Mesendoderm (in vitro differentiated cells): ENCODE results near the gene LMLN.

ENCODE experiments used
- DNase-seq: peaks from one replicate; pipeline ENCODE4 v3.0.0; 2013
- H2AK5ac ChIP-seq: 2 replicates; pipeline ENCODE4 v1.6.1; 2013; ENCODE audit warnings: low read length, inconsistent platforms
- H2BK120ac ChIP-seq: 2 replicates; pipeline ENCODE4 v1.6.1; 2013; ENCODE audit warnings: low read depth, mild to moderate bottlenecking, low read length, moderate library complexity, mixed read lengths
- H2BK15ac ChIP-seq: replicated peaks from 2 replicates; pipeline ENCODE4 v1.6.1; 2013; ENCODE audit warnings: low read depth, mild to moderate bottlenecking, moderate library complexity
- H2BK5ac ChIP-seq: 2 replicates; pipeline ENCODE4 v1.6.1; 2013; ENCODE audit warnings: low read length, inconsistent platforms
- H3K18ac ChIP-seq: 2 replicates; pipeline ENCODE4 v1.6.1; 2013; ENCODE audit warnings: mild to moderate bottlenecking, low read length, mixed read lengths
- H3K23ac ChIP-seq: one replicate; pipeline ENCODE4 v1.6.1; 2013; ENCODE audit warnings: low read length
- H3K27ac ChIP-seq: 2 replicates; pipeline ENCODE4 v1.5.1; 2013; ENCODE audit warnings: low read depth, mild to moderate bottlenecking, inconsistent platforms, low read length, moderate library complexity
- H3K27me3 ChIP-seq: 2 replicates; pipeline ENCODE4 v1.6.1; 2013; ENCODE audit warnings: low read length, control low read depth, mild to moderate bottlenecking, inconsistent platforms; ENCODE audit not compliant: insufficient read depth, poor library complexity
- H3K36me3 ChIP-seq: 2 replicates; pipeline ENCODE4 v1.6.1; 2013; ENCODE audit warnings: low read length, inconsistent platforms; ENCODE audit not compliant: control insufficient read depth, insufficient read depth
- H3K4ac ChIP-seq: one replicate; pipeline ENCODE4 v1.6.1; 2013; ENCODE audit warnings: low read depth, mild to moderate bottlenecking, low read length, moderate library complexity
- H3K4me1 ChIP-seq: 2 replicates; pipeline ENCODE4 v1.6.1; 2013; ENCODE audit warnings: low read depth, low read length, inconsistent platforms; ENCODE audit not compliant: control insufficient read depth
- H3K4me2 ChIP-seq: 2 replicates; pipeline ENCODE4 v1.6.1; 2013; ENCODE audit warnings: low read length
- H3K4me3 ChIP-seq: 2 replicates; pipeline ENCODE4 v1.5.1; 2013; ENCODE audit warnings: mild to moderate bottlenecking, low read length
- H3K56ac ChIP-seq: one replicate; pipeline ENCODE4 v1.6.1; 2013; ENCODE audit warnings: low read length
- H3K79me1 ChIP-seq: 2 replicates; pipeline ENCODE4 v1.6.1; 2013; ENCODE audit warnings: low read length, inconsistent platforms
- H3K79me2 ChIP-seq: 2 replicates; pipeline ENCODE4 v1.6.1; 2013; ENCODE audit warnings: mild to moderate bottlenecking, low read length; ENCODE audit not compliant: control insufficient read depth, insufficient read depth
- H3K9ac ChIP-seq: 2 replicates; pipeline ENCODE4 v1.6.1; 2013; ENCODE audit warnings: low read length, inconsistent platforms
- H4K5ac ChIP-seq: one replicate; pipeline ENCODE4 v1.6.1; 2013; ENCODE audit warnings: low read length
- H4K8ac ChIP-seq: one replicate; pipeline ENCODE4 v1.6.1; 2013; ENCODE audit warnings: low read depth, mild to moderate bottlenecking, control low read depth, low read length, moderate library complexity
- WGBS: extraction: QIAGEN DNeasy Blood & Tissue Kit; methylation state at CpG from one replicate; pipeline ENCODE4 v1.1.7; 2013; ENCODE audit warnings: low lambda C conversion rate, missing lambda C conversion rate; ENCODE audit not compliant: insufficient coverage; ENCODE audit errors: extremely low coverage; 5-methylcytosine and 5-hydroxymethylcytosine counted together

The LMLN gene

GRCh38 chr3:197970588-197970987 is 10.6 kb downstream of the LMLN start:
- Histone ChIP-seq H4K8ac (no peak overlapping the region), H3K4me1 (no peaks in the 10 kb centered on the region), H3K4me3 (no peak overlapping the region), H2BK5ac (no peak overlapping the region), H2BK15ac (no peak overlapping the region), H3K79me2 (no peaks in the 10 kb centered on the region), H3K23ac (no peak overlapping the region), H3K4ac (no peak overlapping the region), H3K27me3 (no peaks in the 10 kb centered on the region), H3K36me3 (no peaks in the 10 kb centered on the region), H2BK120ac (no peak overlapping the region), H3K4me2 (no peak overlapping the region), H3K79me1 (no peaks in the 10 kb centered on the region), H2AK5ac (no peak overlapping the region), H4K5ac (no peak overlapping the region), H3K56ac (no peak overlapping the region), H3K27ac (no peak overlapping the region), H3K18ac (no peak overlapping the region), H3K9ac (no peak overlapping the region)
- WGBS: no CpG with 5 or more reads among the region's 3 CpGs
- no peak for DNase-seq

DNA sequence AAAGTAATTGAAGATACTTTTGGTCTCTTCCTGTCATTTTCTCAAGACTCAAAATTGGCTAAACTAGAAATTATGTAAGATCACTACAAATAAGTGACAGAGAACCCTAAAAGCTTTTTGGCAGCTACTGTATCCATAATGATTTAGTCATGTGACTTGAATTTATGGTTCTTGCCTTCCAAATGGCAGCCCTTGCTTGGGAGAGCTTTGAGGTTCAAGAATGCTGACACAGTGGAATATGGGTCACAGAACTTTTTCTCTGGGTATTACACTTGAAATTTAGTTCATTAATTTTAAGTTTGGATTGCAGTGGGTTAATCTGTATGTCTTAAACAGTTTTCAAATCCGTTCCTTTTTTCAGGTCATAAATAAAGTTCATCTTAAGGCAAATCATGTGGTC is 14.0 kb downstream of the LMLN start:
- H2BK120ac ChIP-seq: no peak overlapping the region
- H3K79me2 ChIP-seq: no peaks in the 10 kb centered on the region
- no peak overlapping the region for H4K5ac ChIP-seq
- no peak overlapping the region for H3K4me2 ChIP-seq
- H3K4me3 ChIP-seq: no peak overlapping the region
- H4K8ac ChIP-seq: no peak overlapping the region
- H3K36me3 ChIP-seq: no peaks in the 10 kb centered on the region
- no peak overlapping the region for H3K56ac ChIP-seq
- H3K9ac ChIP-seq: no peak overlapping the region
- no peak overlapping the region for H3K27ac ChIP-seq
- no peaks in the 10 kb centered on the region for H3K27me3 ChIP-seq
- no peak overlapping the region for H3K4ac ChIP-seq
- no peak overlapping the region for H2BK15ac ChIP-seq
- H3K18ac ChIP-seq: no peak overlapping the region
- WGBS: no CpG with 5 or more reads among the region's 1 CpG
- no peak for DNase-seq
- H2BK5ac ChIP-seq: no peak overlapping the region
- no peaks in the 10 kb centered on the region for H3K4me1 ChIP-seq
- H3K23ac ChIP-seq: no peak overlapping the region
- no peak overlapping the region for H2AK5ac ChIP-seq
- no peaks in the 10 kb centered on the region for H3K79me1 ChIP-seq

GRCh38 chr3:197975311-197975710 is 15.3 kb downstream of the LMLN start:
- no peak overlapping the region for H3K4me2 ChIP-seq
- H3K36me3 ChIP-seq: no peaks in the 10 kb centered on the region
- no peak overlapping the region for H3K18ac ChIP-seq
- no CpG with 5 or more reads among the region's 8 CpGs for WGBS
- H3K27ac ChIP-seq: no peak overlapping the region
- no peak overlapping the region for H3K9ac ChIP-seq
- no peaks in the 10 kb centered on the region for H3K27me3 ChIP-seq
- no peak overlapping the region for H2BK120ac ChIP-seq
- H4K8ac ChIP-seq: no peak overlapping the region
- no peak overlapping the region for H3K4me3 ChIP-seq
- no peaks in the 10 kb centered on the region for H3K79me2 ChIP-seq
- H3K56ac ChIP-seq: no peak overlapping the region
- no peaks in the 10 kb centered on the region for H3K4me1 ChIP-seq
- no peak overlapping the region for H2AK5ac ChIP-seq
- no peaks in the 10 kb centered on the region for H3K79me1 ChIP-seq
- no peak overlapping the region for H4K5ac ChIP-seq
- no peak overlapping the region for H2BK15ac ChIP-seq
- no peak overlapping the region for H2BK5ac ChIP-seq
- H3K23ac ChIP-seq: no peak overlapping the region
- DNase-seq: no peak
- no peak overlapping the region for H3K4ac ChIP-seq

- DNase-seq: no peak
- Histone ChIP-seq H3K23ac (no peak overlapping the region), H2BK15ac (no peak overlapping the region), H3K56ac (no peak overlapping the region), H4K5ac (no peak overlapping the region), H2BK120ac (no peak overlapping the region), H3K9ac (no peak overlapping the region), H2BK5ac (no peak overlapping the region), H3K4me1 (no peaks in the 10 kb centered on the region), H2AK5ac (no peak overlapping the region), H3K27me3 (no peaks in the 10 kb centered on the region), H3K4me3 (no peak overlapping the region), H3K4ac (no peak overlapping the region), H4K8ac (no peak overlapping the region), H3K4me2 (no peak overlapping the region), H3K36me3 (no peaks in the 10 kb centered on the region), H3K79me2 (no peaks in the 10 kb centered on the region), H3K79me1 (no peaks in the 10 kb centered on the region), H3K18ac (no peak overlapping the region), H3K27ac (no peak overlapping the region)
- WGBS: no CpG with 5 or more reads among the region's 1 CpG
Observed at GRCh38 chr3:197983076-197983475, 23.1 kb downstream of the LMLN start.

GRCh38 chr3:197989651-197990050 is 29.6 kb downstream of the LMLN start:
- H3K79me2 ChIP-seq: no peaks in the 10 kb centered on the region
- no peaks in the 10 kb centered on the region for H3K4me1 ChIP-seq
- H3K9ac ChIP-seq: no peak overlapping the region
- H3K56ac ChIP-seq: no peak overlapping the region
- no peaks in the 10 kb centered on the region for H3K79me1 ChIP-seq
- H3K27me3 ChIP-seq: no peaks in the 10 kb centered on the region
- no peak overlapping the region for H3K4me3 ChIP-seq
- H3K36me3 ChIP-seq: no peaks in the 10 kb centered on the region
- no peak overlapping the region for H4K8ac ChIP-seq
- no peak overlapping the region for H4K5ac ChIP-seq
- no peak for DNase-seq
- no peak overlapping the region for H2BK120ac ChIP-seq
- H3K18ac ChIP-seq: no peak overlapping the region
- H2BK15ac ChIP-seq: no peak overlapping the region
- no peak overlapping the region for H3K27ac ChIP-seq
- H2BK5ac ChIP-seq: no peak overlapping the region
- no peak overlapping the region for H3K23ac ChIP-seq
- WGBS: no CpG with 5 or more reads among the region's 4 CpGs
- no peak overlapping the region for H2AK5ac ChIP-seq
- no peak overlapping the region for H3K4ac ChIP-seq
- no peak overlapping the region for H3K4me2 ChIP-seq

DNA sequence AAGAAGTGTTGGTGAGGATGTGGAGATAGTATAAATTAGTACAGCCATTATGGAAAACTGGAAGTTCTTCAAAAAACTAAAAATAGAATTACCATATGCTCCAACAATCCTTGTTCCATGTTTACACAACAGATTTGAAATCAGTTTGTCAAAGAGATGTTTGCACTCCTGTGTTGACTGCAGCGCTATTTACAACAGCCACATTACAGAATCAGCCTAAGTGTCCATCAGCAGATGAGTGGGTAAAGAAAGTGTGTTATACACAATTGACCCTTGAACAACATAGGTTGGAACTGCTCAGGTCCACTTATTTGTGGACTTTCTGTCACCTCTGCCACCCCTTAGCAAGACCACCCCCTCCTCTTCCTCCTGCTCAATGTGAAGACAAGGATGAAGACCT is 34.7 kb downstream of the LMLN start:
- Histone ChIP-seq H3K23ac (no peak overlapping the region), H3K4ac (no peak overlapping the region), H3K27me3 (no peaks in the 10 kb centered on the region), H3K18ac (no peak overlapping the region), H2BK120ac (no peak overlapping the region), H3K27ac (no peak overlapping the region), H2AK5ac (no peak overlapping the region), H2BK15ac (no peak overlapping the region), H2BK5ac (no peak overlapping the region), H3K4me1 (no peaks in the 10 kb centered on the region), H3K4me2 (no peak overlapping the region), H3K9ac (no peak overlapping the region), H3K79me1 (no peaks in the 10 kb centered on the region), H3K79me2 (no peaks in the 10 kb centered on the region), H4K8ac (no peak overlapping the region), H4K5ac (no peak overlapping the region), H3K36me3 (no peaks in the 10 kb centered on the region), H3K4me3 (no peak overlapping the region), H3K56ac (no peak overlapping the region)
- WGBS: no CpG with 5 or more reads among the region's 1 CpG
- DNase-seq: no peak
